AG09319 (cell line): ENCODE measurements around the gene RSU1.

Source experiments
- DNase-seq: peaks from one replicate; pipeline ENCODE4 v3.0.0-alpha.2; 2010; ENCODE audit warnings: low read depth; ENCODE audit errors: extremely low read depth
- TF ChIP-seq, protein P1 (sequence below): IDR thresholded peaks from 2 replicates; pipeline ENCODE4 v1.5.1; 2011; ENCODE audit warnings: low read depth, mild to moderate bottlenecking, inconsistent platforms, low read length, moderate library complexity

RSU1 gene

GRCh38 chr10:16602104-16602775 lies 215.0 kb downstream of the RSU1 start:
- DNase-seq = no peak
- TF ChIP-seq, protein P1, sequence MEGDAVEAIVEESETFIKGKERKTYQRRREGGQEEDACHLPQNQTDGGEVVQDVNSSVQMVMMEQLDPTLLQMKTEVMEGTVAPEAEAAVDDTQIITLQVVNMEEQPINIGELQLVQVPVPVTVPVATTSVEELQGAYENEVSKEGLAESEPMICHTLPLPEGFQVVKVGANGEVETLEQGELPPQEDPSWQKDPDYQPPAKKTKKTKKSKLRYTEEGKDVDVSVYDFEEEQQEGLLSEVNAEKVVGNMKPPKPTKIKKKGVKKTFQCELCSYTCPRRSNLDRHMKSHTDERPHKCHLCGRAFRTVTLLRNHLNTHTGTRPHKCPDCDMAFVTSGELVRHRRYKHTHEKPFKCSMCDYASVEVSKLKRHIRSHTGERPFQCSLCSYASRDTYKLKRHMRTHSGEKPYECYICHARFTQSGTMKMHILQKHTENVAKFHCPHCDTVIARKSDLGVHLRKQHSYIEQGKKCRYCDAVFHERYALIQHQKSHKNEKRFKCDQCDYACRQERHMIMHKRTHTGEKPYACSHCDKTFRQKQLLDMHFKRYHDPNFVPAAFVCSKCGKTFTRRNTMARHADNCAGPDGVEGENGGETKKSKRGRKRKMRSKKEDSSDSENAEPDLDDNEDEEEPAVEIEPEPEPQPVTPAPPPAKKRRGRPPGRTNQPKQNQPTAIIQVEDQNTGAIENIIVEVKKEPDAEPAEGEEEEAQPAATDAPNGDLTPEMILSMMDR = no peak

DNA sequence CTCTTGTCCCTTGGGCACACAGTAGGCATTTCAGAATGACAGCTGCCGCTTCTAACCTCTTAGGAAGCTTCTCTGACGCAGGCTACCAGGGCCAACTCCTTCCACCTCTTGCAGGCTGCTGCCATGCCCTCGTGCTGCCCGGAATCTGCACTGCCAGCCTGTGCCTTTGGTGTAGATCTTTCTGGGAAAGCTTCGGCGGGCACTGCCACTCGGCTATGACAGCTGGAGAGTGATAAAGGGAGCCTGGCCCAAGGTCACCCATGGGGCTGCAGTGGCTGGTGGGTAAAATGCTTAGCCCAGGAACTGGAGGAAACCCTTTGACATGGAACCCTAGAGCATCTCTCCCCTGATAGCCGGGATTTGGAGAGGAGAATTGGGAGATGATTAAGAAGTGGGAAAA lies 217.6 kb downstream of the RSU1 start:
- no peak for DNase-seq
- TF ChIP-seq, protein P1 = no peak

- DNase-seq = no peak
- TF ChIP-seq, protein P1 = no peak
Observed at GRCh38 chr10:16597656-16598055, 219.6 kb downstream of the RSU1 start.

DNA sequence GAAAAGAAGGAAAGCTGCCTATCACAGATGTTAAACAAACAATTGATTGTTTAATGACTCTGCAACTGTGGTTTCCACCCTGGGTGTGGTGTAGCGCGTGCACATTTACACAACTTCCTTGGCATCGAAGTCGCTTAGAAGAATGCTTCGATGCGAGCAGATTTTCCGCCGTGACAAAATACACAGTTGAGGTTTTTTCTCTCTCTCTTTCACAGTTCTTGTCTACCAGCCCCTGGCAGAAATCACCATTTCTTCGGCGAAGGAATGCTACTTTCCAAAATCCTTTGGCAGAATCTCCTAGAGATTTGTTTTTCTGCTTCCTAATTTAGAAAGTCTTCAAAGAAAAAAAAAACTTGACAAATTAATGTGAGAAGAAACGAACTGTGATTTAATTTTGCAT lies 224.8 kb downstream of the RSU1 start:
- no peak for DNase-seq
- TF ChIP-seq, protein P1 = no peak

GRCh38 chr10:16586358-16587138 lies 230.7 kb downstream of the RSU1 start:
- DNase-seq = no peak
- TF ChIP-seq, protein P1 = no peak

- TF ChIP-seq, protein P1 = no peak
- no peak for DNase-seq
Observed at GRCh38 chr10:16585103-16585502, 232.1 kb downstream of the RSU1 start.

- no peak for DNase-seq
- TF ChIP-seq, protein P1 = no peak
Observed at GRCh38 chr10:16583382-16583781, 233.8 kb downstream of the RSU1 start.
